Body of pancreas (tissue), 4 donors: ENCODE measurements around the gene LTB4R.

Experiments
- CTCF ChIP-seq, 7 experiments: fragments of 450-650 bp in 4 of 7; fragments of 200-600 bp in 3 of 7; sonication (generic) in 3 of 7; IDR thresholded peaks; one replicate each; pipeline ENCODE4 v1.5.1; 2016 to 2019; ENCODE audit warnings: antibody characterized with exemption in 7 of 7
- POLR2A ChIP-seq, 3 donors: fragments of 450-650 bp; IDR thresholded peaks; one replicate each; pipeline ENCODE4 v1.6.1; 2016; ENCODE audit warnings: antibody characterized with exemption in 3 of 3, mild to moderate bottlenecking in 2 of 3

GRCh38 chr14:24330973-24331674, 19.8 kb downstream of the LTB4R start:
- TF ChIP-seq CTCF (IDR thresholded peaks at IDR 0.05) (no peak), POLR2A (IDR thresholded peaks at IDR 0.05) (no peak)
